GM12892 (cell line): Measurements from ENCODE around the gene SFT2D3.

Experiments
- POLR2A ChIP-seq: IDR thresholded peaks from 2 replicates; pipeline ENCODE4 v1.6.1; 2011; ENCODE audit warnings: low read depth, low read length, control low read depth
- POLR2AphosphoS5 ChIP-seq: IDR thresholded peaks from 2 replicates; pipeline ENCODE4 v1.6.1; 2011; ENCODE audit warnings: low read depth, low read length, control low read depth
- TAF1 ChIP-seq: IDR thresholded peaks from 2 replicates; pipeline ENCODE4 v1.6.1; 2011; ENCODE audit warnings: low read depth, mild to moderate bottlenecking, control low read depth, low read length, borderline replicate concordance

DNA sequence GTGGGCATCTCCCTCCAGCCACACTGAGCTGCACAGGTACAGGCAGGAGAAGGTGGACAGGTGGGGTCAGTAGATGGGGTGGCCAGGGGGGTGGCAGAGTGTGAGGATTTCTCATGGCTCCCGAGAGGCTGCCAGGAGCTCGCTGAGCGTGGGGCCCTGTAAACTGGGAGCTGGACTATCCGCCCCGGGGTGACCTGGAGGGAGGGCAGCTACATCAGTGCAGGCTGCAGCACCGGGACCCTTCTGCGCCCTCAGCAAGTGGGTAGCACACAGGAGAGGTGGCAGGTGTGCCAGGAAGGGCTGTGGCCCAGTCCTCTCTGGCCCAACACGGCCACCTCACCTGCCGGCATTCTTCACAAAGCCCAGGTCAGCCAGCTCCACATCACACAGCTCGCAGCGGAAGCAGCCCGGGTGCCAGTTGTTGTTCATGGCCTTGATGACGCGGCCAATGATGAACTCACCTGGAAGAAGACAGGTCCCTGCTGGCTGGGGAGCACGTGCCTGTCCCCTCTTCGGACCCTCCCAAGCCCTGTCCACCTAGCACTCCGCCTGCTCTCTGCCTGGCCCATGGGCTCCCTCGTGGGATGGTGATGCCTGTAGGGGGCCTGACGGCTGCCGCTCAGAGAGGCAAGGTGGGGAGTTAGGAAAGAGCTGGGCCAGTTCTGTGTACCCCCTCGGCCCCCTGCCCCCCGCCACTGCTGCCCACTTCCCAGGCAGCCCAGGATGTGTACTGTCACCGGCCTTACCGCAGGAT is 47.0 kb upstream of the SFT2D3 start:
- TF ChIP-seq POLR2A, result no peak
- TF ChIP-seq POLR2AphosphoS5, result no peak
- TF ChIP-seq TAF1, result no peak
